ENCODE data around the gene HEPACAM2.

HEPACAM2 gene

GRCh38 chr7:93146036-93146435, 80.2 kb downstream of the HEPACAM2 start:
- Histone ChIP-seq H3K9ac (ENCODE audit: low read depth, low read length) (no peak overlapping the region), H3K9me3 (replicated peaks; ENCODE audit: low read length) (no peaks in the 10 kb centered on the region), H3K36me3 (ENCODE audit: insufficient read depth, low read length) (peaks cover 16% of the 10 kb centered on the region), H3K27me3 (ENCODE audit: control insufficient read depth, insufficient read depth, low read length) (no peaks in the 10 kb centered on the region), H3K4me3 (ENCODE audit: low read length) (no peak overlapping the region), H3K4me1 (ENCODE audit: control insufficient read depth, insufficient read depth, low read length) (peaks cover 39% of the 10 kb centered on the region), H3K4me2 (ENCODE audit: low read length) (no peak overlapping the region)

- Histone ChIP-seq H3K27me3 (ENCODE audit: control insufficient read depth, insufficient read depth, low read length) (no peaks in the 10 kb centered on the region), H3K4me1 (ENCODE audit: control insufficient read depth, insufficient read depth, low read length) (peaks cover 32% of the 10 kb centered on the region), H3K4me3 (ENCODE audit: low read length) (no peak overlapping the region), H3K9ac (ENCODE audit: low read depth, low read length) (no peak overlapping the region), H3K36me3 (ENCODE audit: insufficient read depth, low read length) (peaks cover 16% of the 10 kb centered on the region), H3K4me2 (ENCODE audit: low read length) (no peak overlapping the region), H3K9me3 (replicated peaks; ENCODE audit: low read length) (no peaks in the 10 kb centered on the region)
Observed at GRCh38 chr7:93145354-93145753, 80.9 kb downstream of the HEPACAM2 start.

- Histone ChIP-seq H3K4me2 (ENCODE audit: low read length) (no peak overlapping the region), H3K4me3 (ENCODE audit: low read length) (no peak overlapping the region), H3K36me3 (ENCODE audit: insufficient read depth, low read length) (peaks cover 23% of the 10 kb centered on the region), H3K4me1 (ENCODE audit: control insufficient read depth, insufficient read depth, low read length) (peaks cover 19% of the 10 kb centered on the region), H3K27me3 (ENCODE audit: control insufficient read depth, insufficient read depth, low read length) (no peaks in the 10 kb centered on the region), H3K9ac (ENCODE audit: low read depth, low read length) (peak overlapping the region; percentile 29), H3K9me3 (replicated peaks; ENCODE audit: low read length) (no peaks in the 10 kb centered on the region)
Observed at GRCh38 chr7:93142127-93142526, 84.1 kb downstream of the HEPACAM2 start.

- H3K4me1 ChIP-seq (ENCODE audit: control insufficient read depth, insufficient read depth, low read length) = peaks cover 12% of the 10 kb centered on the region
- no peaks in the 10 kb centered on the region for H3K9me3 ChIP-seq (replicated peaks; ENCODE audit: low read length)
- no peak overlapping the region for H3K9ac ChIP-seq (ENCODE audit: low read depth, low read length)
- no peak overlapping the region for H3K4me2 ChIP-seq (ENCODE audit: low read length)
- no peak overlapping the region for H3K4me3 ChIP-seq (ENCODE audit: low read length)
- peaks cover 26% of the 10 kb centered on the region for H3K36me3 ChIP-seq (ENCODE audit: insufficient read depth, low read length)
- H3K27me3 ChIP-seq (ENCODE audit: control insufficient read depth, insufficient read depth, low read length) = no peaks in the 10 kb centered on the region
Observed at GRCh38 chr7:93140582-93141191, 85.6 kb downstream of the HEPACAM2 start.

GRCh38 chr7:93138576-93138975, 87.7 kb downstream of the HEPACAM2 start:
- Histone ChIP-seq H3K4me3 (ENCODE audit: low read length) (no peak overlapping the region), H3K27me3 (ENCODE audit: control insufficient read depth, insufficient read depth, low read length) (no peaks in the 10 kb centered on the region), H3K9me3 (replicated peaks; ENCODE audit: low read length) (no peaks in the 10 kb centered on the region), H3K9ac (ENCODE audit: low read depth, low read length) (no peak overlapping the region), H3K36me3 (ENCODE audit: insufficient read depth, low read length) (peaks cover 32% of the 10 kb centered on the region), H3K4me2 (ENCODE audit: low read length) (no peak overlapping the region), H3K4me1 (ENCODE audit: control insufficient read depth, insufficient read depth, low read length) (peaks cover 12% of the 10 kb centered on the region)
